Calu3 (cell line): ENCODE data around the gene TBC1D23. TPM values are rescaled to one million over a fixed set of nuclear protein-coding genes. Genes with fewer than 3 reads are reported as not detected.
A peak's percentile ranks its signal among the peaks of the same experiment; 100 is the strongest.
"Not testable (repeated sequence)": the region's sequence is repeated elsewhere in the genome, so short reads cannot be mapped to it uniquely, and the experiment has no call there.

Source experiments
- BruUV-seq: library from RNA; stranded (reverse); fragments of 400-500 nt; replicated peaks from 2 replicates; lab custom pipeline; 2021; lab: Mats Ljungman, UMichigan
- CTCF ChIA-PET: fragments of 300-600 bp; sonication (Branson Sonifier 250); formaldehyde crosslinking; loops from one replicate; lab custom pipeline; 2022; ENCODE audit warnings: antibody characterized with exemption; lab: Charles Lee
- DNase-seq: peaks from one replicate; pipeline ENCODE4 v3.0.0; 2022
- H3K27ac Mint-ChIP-seq: one replicate; pipeline ENCODE4 v1.8.0; 2022; ENCODE audit warnings: mixed read lengths; ENCODE audit not compliant: unreplicated experiment
- H3K27me3 Mint-ChIP-seq: one replicate; pipeline ENCODE4 v1.8.0; 2022; ENCODE audit warnings: mixed read lengths; ENCODE audit not compliant: unreplicated experiment
- H3K36me3 Mint-ChIP-seq: one replicate; pipeline ENCODE4 v1.8.0; 2022; ENCODE audit warnings: mild to moderate bottlenecking, moderate library complexity, mixed read lengths; ENCODE audit not compliant: insufficient read depth, unreplicated experiment
- H3K4me1 Mint-ChIP-seq: one replicate; pipeline ENCODE4 v1.8.0; 2022; ENCODE audit warnings: mild to moderate bottlenecking, low read depth, mixed read lengths; ENCODE audit not compliant: unreplicated experiment
- H3K4me3 Mint-ChIP-seq: one replicate; pipeline ENCODE4 v1.8.0; 2022; ENCODE audit warnings: mild to moderate bottlenecking, low read depth, moderate library complexity, mixed read lengths; ENCODE audit not compliant: unreplicated experiment
- H3K9me3 Mint-ChIP-seq: one replicate; pipeline ENCODE4 v1.8.0; 2022; ENCODE audit warnings: low read depth, mixed read lengths; ENCODE audit not compliant: unreplicated experiment
- CTCF ChIP-seq: fragments of 200-600 bp; IDR thresholded peaks from one replicate; pipeline ENCODE4 v1.8.0; 2022; ENCODE audit warnings: antibody characterized with exemption; ENCODE audit not compliant: unreplicated experiment
- intact Hi-C: fragments of 100-400 bp; cut with micrococcal nuclease; formaldehyde crosslinking; loops from one replicate; pipeline ENCODE4 v1.10.0; 2022; ENCODE audit not compliant: unreplicated experiment
- total RNA-seq: library from RNA; stranded (reverse); gene quantifications from 2 replicates; pipeline ENCODE4 v1.2.3, GENCODE V29; 2022

Gene TBC1D23
- total RNA-seq, 1 experiment from 2014 or later: 26.1 TPM

GRCh38 chr3:100256731-100257151 is 4.1 kb upstream of the TBC1D23 start:
- no TSS peak for BruUV-seq
- no peaks in the 10 kb centered on the region for H3K9me3 Mint-ChIP-seq
- no peaks in the 10 kb centered on the region for H3K27me3 Mint-ChIP-seq
- no peak for TF ChIP-seq CTCF
- no peak overlapping the region for H3K4me3 Mint-ChIP-seq
- H3K4me1 Mint-ChIP-seq: peaks cover 11% of the 10 kb centered on the region
- CTCF ChIA-PET: interaction anchor here (0.7 kb wide), 1 partner anchor 13 kb away, joined by 3 read pairs; no protein-coding TSS in a partner anchor
- no peak overlapping the region for H3K27ac Mint-ChIP-seq
- peaks cover 15% of the 10 kb centered on the region for H3K36me3 Mint-ChIP-seq
- no peak for DNase-seq
- intact Hi-C loops: no loop called here

- Mint-ChIP-seq H3K27ac (no peak overlapping the region), H3K27me3 (no peaks in the 10 kb centered on the region), H3K4me3 (no peak overlapping the region), H3K4me1 (peaks cover 12% of the 10 kb centered on the region), H3K9me3 (no peaks in the 10 kb centered on the region), H3K36me3 (peaks cover 15% of the 10 kb centered on the region)
- CTCF ChIA-PET: interaction anchor here (0.7 kb wide), 1 partner anchor 13 kb away, joined by 3 read pairs; no protein-coding TSS in a partner anchor
- no peak for TF ChIP-seq CTCF
- no peak for DNase-seq
- BruUV-seq: no TSS peak
- intact Hi-C loops: no loop called here
Observed at GRCh38 chr3:100257586-100257985, 3.2 kb upstream of the TBC1D23 start.

GRCh38 chr3:100260081-100260684 is 609 bp upstream of the TBC1D23 start:
- Mint-ChIP-seq H3K4me1 (peaks cover 33% of the 10 kb centered on the region), H3K36me3 (peaks cover 15% of the 10 kb centered on the region), H3K9me3 (no peaks in the 10 kb centered on the region), H3K27me3 (no peaks in the 10 kb centered on the region), H3K4me3 (peak overlapping the region; percentile 82), H3K27ac (peak overlapping the region; percentile 87)
- CTCF ChIA-PET: interaction anchor here (0.7 to 1.3 kb wide), 7 partner anchors 157 to 443 kb away, joined by 3 to 8 read pairs (median 4); partner anchors contain the start of gene CMSS1
- no peak for DNase-seq
- BruUV-seq: TSS peak; percentile 53
- no peak for TF ChIP-seq CTCF
- intact Hi-C loops: no loop called here

- H3K9me3 Mint-ChIP-seq: no peaks in the 10 kb centered on the region
- peaks cover 15% of the 10 kb centered on the region for H3K36me3 Mint-ChIP-seq
- H3K4me3 Mint-ChIP-seq: peak overlapping the region; percentile 82
- CTCF ChIA-PET: interaction anchor here (1.3 kb wide), 1 partner anchor 430 kb away, joined by 8 read pairs; no protein-coding TSS in a partner anchor
- BruUV-seq: no TSS peak
- intact Hi-C loops: no loop called here
- DNase-seq: no peak
- peaks cover 33% of the 10 kb centered on the region for H3K4me1 Mint-ChIP-seq
- peak overlapping the region; percentile 87 for H3K27ac Mint-ChIP-seq
- H3K27me3 Mint-ChIP-seq: no peaks in the 10 kb centered on the region
- TF ChIP-seq CTCF: no peak
Observed at GRCh38 chr3:100261485-100261903, 702 bp downstream of the TBC1D23 start.

GRCh38 chr3:100262925-100263324 is 2.1 kb downstream of the TBC1D23 start:
- peaks cover 33% of the 10 kb centered on the region for H3K4me1 Mint-ChIP-seq
- peaks cover 15% of the 10 kb centered on the region for H3K36me3 Mint-ChIP-seq
- H3K27ac Mint-ChIP-seq, BruUV-seq, intact Hi-C loops, H3K9me3 Mint-ChIP-seq, H3K4me3 Mint-ChIP-seq, DNase-seq, H3K27me3 Mint-ChIP-seq: not testable (repeated sequence)
- CTCF ChIA-PET: interaction anchor here (1.2 kb wide), 1 partner anchor 150 kb away, joined by 8 read pairs; no protein-coding TSS in a partner anchor
